HG02884 (cell line): ENCODE data around the gene LONP1.
"Not testable (repeated sequence)": the region's sequence is repeated elsewhere in the genome, so short reads cannot be mapped to it uniquely, and the experiment has no call there.

ENCODE experiments used
- ATAC-seq: cut with Tn5 transposase; IDR thresholded peaks from one replicate; pipeline ENCODE4 v1.9.1; 2021; ENCODE audit warnings: mild to moderate bottlenecking, moderate library complexity; ENCODE audit not compliant: unreplicated experiment

Gene LONP1

GRCh38 chr19:5693195-5694166 lies 26.5 kb downstream of the LONP1 start:
- no peak for ATAC-seq

- ATAC-seq: no peak
These were observed 27.2 kb downstream of the LONP1 start for GRCh38 chr19:5692723-5693194.

- ATAC-seq: no peak
These were observed 27.9 kb downstream of the LONP1 start for GRCh38 chr19:5691822-5692722.

GRCh38 chr19:5690955-5691821 lies 28.8 kb downstream of the LONP1 start:
- no peak for ATAC-seq

- peak; percentile 38 for ATAC-seq
These were observed 29.6 kb downstream of the LONP1 start, which contains the start of gene RPL36 for GRCh38 chr19:5690125-5690954. Gene RPL36 (plus strand): TSS chr19:5690295. CDS start chr19:5690508, 213 bp downstream.

- not testable (repeated sequence) for ATAC-seq
These were observed 31.6 kb downstream of the LONP1 start for GRCh38 chr19:5688262-5688881.

- no peak for ATAC-seq
These were observed 32.4 kb downstream of the LONP1 start for GRCh38 chr19:5687360-5688198.

GRCh38 chr19:5686647-5687359 lies 33.1 kb downstream of the LONP1 start:
- peak; percentile 43 for ATAC-seq

GRCh38 chr19:5686326-5686646 lies 33.7 kb downstream of the LONP1 start:
- no peak for ATAC-seq

- no peak for ATAC-seq
These were observed 35.1 kb downstream of the LONP1 start for GRCh38 chr19:5684694-5685430.

GRCh38 chr19:5683177-5683886 lies 36.6 kb downstream of the LONP1 start:
- no peak for ATAC-seq

- ATAC-seq: no peak
These were observed 37.9 kb downstream of the LONP1 start for GRCh38 chr19:5682107-5682482.

GRCh38 chr19:5681391-5682106 lies 38.4 kb downstream of the LONP1 start:
- ATAC-seq: no peak

GRCh38 chr19:5680437-5681368 lies 39.2 kb downstream of the LONP1 start, which contains the start of the genes HSD11B1L and MICOS13:
Gene HSD11B1L (plus strand): TSS chr19:5681027. CDS start chr19:5684833, 3,806 bp downstream.
Gene MICOS13 (minus strand): TSS chr19:5680516. CDS start chr19:5680486, 30 bp downstream.
- peak; percentile 91 for ATAC-seq
